Activated gamma-delta T cell treated with anti-CD3 and anti-CD28 coated beads, Interleukin-2, amount 50 U/mL, for 16 hours (primary cell): Measurements from ENCODE around the gene GNAZ.

Source experiments
- DNase-seq: peaks from one replicate; pipeline ENCODE4 v3.0.0-alpha.2; 2020; ENCODE audit warnings: low read depth

The GNAZ gene

DNA sequence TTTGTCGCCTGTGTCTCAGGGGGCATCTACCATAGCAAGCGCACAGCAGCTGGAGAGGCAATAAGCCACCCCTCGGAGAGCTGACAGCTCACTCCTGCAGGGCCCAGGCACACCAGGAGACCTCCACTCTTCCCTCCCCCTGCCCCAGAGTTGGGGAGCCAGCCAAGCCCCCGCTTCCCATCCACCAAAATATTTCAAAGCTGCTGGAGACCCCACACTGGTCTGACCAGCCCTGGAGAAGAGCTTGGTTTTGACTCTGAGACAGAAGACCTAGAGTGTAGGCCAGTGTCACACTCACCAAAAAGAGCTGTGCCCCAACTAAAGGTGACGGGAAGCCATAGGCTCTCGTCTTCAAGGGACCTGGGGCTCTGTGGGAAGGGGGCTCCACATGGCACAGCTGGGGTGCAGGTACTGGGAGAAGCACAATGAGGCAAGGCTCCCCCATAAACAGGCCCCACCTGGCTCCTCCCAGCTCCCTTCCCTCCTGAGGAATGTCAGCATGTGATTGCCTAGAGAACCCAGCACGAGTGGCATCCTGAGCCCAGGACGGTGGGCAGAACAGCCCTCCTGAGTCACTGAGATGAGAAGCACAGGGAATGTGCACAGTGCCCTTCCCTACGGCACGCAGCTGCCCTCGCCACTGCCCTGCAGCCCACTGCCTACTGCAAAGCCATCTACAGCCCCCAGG lies 5.8 kb upstream of the GNAZ start:
- DNase-seq: no peak

- DNase-seq: no peak
Observed at GRCh38 chr22:23065069-23065451, 5.3 kb upstream of the GNAZ start.

- DNase-seq: no peak
Observed at GRCh38 chr22:23065495-23066122, 4.7 kb upstream of the GNAZ start.

DNA sequence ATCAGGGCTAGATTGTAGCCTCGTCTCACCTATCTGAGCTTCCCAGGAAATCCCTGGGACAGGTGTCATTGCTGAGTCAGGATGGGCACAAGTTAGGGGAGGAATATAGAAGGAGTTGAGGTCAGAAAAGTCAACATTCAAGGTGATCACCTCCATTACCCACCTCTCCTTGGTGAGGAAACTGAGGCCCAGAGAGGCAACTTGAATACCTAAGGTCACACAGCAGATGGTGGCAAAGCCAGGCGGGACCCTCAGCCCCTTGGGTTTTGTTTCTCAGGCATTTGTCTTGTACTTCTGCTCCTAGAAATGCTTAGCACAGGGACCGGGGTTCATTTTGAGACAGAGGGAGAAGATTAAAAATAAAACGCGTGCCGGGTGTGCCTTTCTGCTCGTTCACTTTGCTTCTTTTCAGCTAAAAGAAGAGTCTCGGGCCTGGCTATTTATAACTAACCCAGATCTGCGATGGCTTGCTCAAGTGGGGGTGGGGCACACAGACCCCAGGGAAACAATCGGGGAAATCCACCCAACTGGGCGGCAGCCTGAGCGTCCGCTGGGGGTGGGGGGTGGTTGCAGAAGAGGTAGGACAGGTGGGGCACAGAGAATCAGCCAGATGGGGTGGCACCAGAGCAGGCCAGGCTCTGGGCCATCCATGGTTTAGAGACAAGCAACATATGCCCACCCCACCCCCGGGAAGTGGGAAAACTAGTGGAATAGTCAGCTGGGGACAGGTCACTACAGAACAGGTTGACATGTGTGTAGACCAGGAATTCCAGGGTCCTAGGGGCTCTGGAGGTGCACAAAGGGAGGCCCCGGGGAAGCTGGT lies 3.9 kb upstream of the GNAZ start:
- DNase-seq: no peak

DNA sequence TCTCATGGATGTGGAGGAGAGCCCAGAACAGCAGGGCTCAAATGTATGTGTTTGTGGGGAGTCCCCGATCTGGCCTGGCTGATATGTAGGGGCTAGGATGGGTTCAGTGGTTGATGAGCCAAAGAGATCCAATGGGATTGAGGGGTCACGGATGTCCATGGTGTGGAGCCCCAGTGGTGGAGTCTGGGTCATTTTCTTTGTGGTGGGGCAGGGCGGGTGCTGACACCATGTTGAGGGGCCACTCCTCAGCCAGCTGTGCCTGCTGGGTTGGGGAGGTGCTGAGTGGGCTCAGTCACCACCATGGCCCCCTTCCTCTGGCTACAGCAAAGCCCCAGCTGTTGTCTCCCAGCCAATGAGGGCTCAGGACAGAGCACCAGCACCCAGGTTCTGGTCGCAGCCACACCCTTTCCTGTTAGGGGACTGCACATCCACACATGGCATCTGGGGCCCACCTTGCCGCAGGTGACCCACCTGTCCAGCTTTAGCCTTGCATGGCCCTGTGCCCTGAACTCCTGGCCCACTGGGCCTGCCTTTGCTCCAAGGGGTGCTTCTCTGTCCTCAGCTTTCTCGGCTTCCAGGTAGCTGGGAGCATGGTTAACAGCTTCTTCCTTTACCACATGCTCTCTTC lies 3.2 kb upstream of the GNAZ start:
- no peak for DNase-seq

GRCh38 chr22:23067691-23068090 lies 2.6 kb upstream of the GNAZ start:
- DNase-seq: no peak

- DNase-seq: no peak
Observed at GRCh38 chr22:23068096-23068831, 2.1 kb upstream of the GNAZ start.

- DNase-seq: no peak
Observed at GRCh38 chr22:23068832-23069385, 1.4 kb upstream of the GNAZ start.

GRCh38 chr22:23069502-23070357 lies 589 bp upstream of the GNAZ start:
- peak; percentile 81 for DNase-seq

- DNase-seq: no peak
Observed at GRCh38 chr22:23071230-23072076, 1.1 kb downstream of the GNAZ start.

- DNase-seq: no peak
Observed at GRCh38 chr22:23072077-23072910, 2.0 kb downstream of the GNAZ start.

DNA sequence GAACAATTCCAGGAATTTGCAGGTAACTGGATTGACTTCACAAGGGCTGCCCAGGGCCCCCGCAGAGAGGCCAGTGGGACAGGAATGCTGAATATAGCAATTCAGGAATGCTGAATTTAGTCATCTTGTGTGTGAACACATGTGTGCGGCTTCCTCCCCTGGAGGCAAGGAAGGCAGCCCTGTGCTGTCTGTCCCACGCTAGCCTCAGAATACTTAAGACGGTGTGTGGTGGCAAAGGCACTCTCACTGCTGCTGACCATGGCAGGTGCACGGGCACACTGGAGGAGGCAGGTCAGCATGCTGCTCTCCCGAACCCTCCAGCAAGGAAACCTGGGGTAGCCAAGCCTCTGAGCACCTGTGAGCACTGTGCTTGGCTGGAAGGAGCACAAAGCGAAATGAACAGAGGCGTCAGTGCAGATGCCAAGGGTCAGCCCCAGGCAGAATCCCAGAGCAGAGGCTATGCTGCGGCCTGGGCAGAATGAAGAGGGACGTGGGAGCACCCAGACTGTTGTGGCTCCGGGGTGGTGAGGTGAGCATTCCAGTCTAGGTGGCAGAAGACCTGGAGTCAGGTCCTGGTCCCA lies 2.7 kb downstream of the GNAZ start:
- DNase-seq: no peak

GRCh38 chr22:23073526-23074229 lies 3.4 kb downstream of the GNAZ start:
- DNase-seq: no peak

DNA sequence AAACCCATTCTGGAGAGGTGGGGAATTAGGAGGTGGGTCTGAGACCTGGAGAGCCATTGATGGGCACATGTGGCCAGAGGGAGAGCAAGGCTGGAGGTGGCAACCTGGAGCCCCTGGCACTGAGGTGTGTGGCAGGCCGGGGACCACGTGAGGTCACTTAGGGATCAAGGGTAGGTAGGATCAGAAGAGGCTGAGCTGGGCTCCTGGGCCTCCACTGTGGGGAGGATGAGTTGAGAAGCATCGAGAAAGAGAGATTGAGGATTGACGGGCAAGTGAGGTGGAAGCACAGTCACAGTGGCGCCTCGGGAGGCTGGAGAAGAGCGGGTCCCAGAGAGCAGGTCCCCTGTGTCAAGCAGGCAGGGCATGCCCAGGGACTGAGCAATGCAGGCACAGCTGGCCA lies 4.1 kb downstream of the GNAZ start:
- no peak for DNase-seq

- no peak for DNase-seq
Observed at GRCh38 chr22:23075050-23075449, 4.7 kb downstream of the GNAZ start.

DNA sequence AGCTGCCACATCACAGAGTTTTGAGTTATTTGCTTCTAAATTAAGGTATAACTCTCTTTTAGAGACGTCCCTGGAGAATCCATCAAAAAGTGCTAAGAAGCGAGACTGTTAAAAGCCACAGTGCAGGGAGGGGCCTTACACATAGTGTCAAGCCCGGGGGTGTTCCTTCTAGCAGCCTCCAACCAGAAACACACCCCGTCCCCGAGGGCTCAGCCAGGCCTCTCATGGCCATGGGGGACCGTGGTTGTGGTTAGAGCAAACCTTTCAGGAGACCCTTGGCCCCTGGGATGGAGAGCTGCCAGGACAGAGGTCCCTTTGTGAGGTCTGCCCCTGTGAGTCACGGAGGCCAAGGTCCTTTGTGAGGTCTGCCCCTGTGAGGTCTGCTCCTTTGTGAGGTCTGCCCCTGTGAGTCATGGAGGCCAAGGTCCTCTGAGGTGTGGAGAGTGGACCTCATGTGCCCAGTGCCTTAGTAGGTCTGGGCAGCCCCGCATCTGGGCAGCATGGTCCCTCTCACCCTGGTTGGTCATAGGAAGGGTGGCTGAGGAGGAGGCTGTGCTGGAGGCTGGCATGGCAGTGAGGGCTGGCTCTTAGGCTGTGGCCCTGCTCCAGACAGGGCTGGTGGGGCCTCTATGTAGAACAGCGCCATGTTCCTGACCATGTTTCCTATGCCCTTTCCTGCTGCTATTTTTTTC lies 5.4 kb downstream of the GNAZ start:
- DNase-seq: no peak

- no peak for DNase-seq
Observed at GRCh38 chr22:23076896-23077572, 6.7 kb downstream of the GNAZ start.
